Measurements from ENCODE around the gene ZDHHC11. TPM values are rescaled to one million over a fixed set of nuclear protein-coding genes. Genes with fewer than 3 reads are reported as not detected.
A peak's percentile ranks its signal among the peaks of the same experiment; 100 is the strongest.

Gene ZDHHC11
- total and polyA plus RNA-seq, 2 donors, result 1.1 to 9.6 TPM

GRCh38 chr5:887947-888637 lies 37.3 kb upstream of the ZDHHC11 start:
- Histone ChIP-seq H3K4me3 (ENCODE audit: low read length in 2 of 2) (peak overlapping the region; percentile 3 to 8), H3K36me3 (ENCODE audit: control insufficient read depth in 2 of 2, insufficient read depth in 2 of 2, low read length in 1 of 2) (peaks cover 72 to 79% of the 10 kb centered on the region in 2 donors), H3K9me3 (ENCODE audit: control insufficient read depth in 2 of 2, insufficient read depth in 1 of 2, low read length in 1 of 2) (no peaks in the 10 kb centered on the region), H3K27me3 (ENCODE audit: control insufficient read depth in 2 of 2, insufficient read depth in 1 of 2, low read length in 1 of 2) (no peaks in the 10 kb centered on the region), H3K27ac (ENCODE audit: low read depth in 1 of 2, low read length in 1 of 2) (peak overlapping the region; percentile 70 to 84), H3K4me1 (ENCODE audit: control insufficient read depth in 2 of 2, insufficient read depth in 2 of 2, low read length in 2 of 2) (peaks cover 18 to 52% of the 10 kb centered on the region in 2 donors)
- 96% methylated on average over 14 of the region's 14 CpGs for WGBS
- no peak for DNase-seq (ENCODE audit: low read depth in 6 of 9, low spot score in 9 of 9)

DNA sequence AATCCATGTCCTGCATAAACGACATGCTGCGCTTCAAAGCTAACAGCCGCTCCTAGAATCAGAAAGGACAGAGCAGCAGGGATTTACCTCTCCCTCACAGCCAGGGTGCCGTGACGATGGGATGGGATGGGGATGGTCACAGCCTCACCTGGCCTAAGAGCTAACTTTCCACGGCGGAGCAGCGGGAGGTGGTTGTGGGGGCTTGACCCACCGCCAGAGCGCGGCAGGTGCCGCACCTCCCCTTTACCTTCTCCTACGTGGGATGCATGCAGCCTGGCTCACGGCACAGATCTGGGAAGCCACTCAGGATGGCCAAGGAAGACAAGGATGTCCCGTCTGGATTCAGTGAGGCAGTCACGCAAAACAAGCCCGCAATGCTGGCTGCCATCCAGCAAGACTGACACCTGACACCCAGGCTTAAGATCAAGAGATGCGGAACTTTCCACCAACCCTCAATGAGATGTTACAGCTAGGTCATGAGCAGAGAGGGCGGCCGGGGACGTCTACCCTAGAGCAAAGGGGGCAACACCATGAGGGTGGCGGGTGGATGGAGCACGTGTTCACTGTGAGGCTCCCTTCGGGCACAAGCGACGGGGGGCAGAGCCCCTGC lies 36.0 kb upstream of the ZDHHC11 start:
- WGBS, result 94% methylated on average over 26 of the region's 26 CpGs
- Histone ChIP-seq H3K27ac (ENCODE audit: low read depth in 1 of 2, low read length in 1 of 2) (peak overlapping the region in 1 of 2 donors; percentile 84), H3K9me3 (ENCODE audit: control insufficient read depth in 2 of 2, insufficient read depth in 1 of 2, low read length in 1 of 2) (peaks cover 0 to 10% of the 10 kb centered on the region in 2 donors), H3K4me1 (ENCODE audit: control insufficient read depth in 2 of 2, insufficient read depth in 2 of 2, low read length in 2 of 2) (peaks cover 13 to 49% of the 10 kb centered on the region in 2 donors), H3K4me3 (ENCODE audit: low read length in 2 of 2) (peak overlapping the region in 1 of 2 donors; percentile 7), H3K36me3 (ENCODE audit: control insufficient read depth in 2 of 2, insufficient read depth in 2 of 2, low read length in 1 of 2) (peaks cover 85 to 89% of the 10 kb centered on the region in 2 donors), H3K27me3 (ENCODE audit: control insufficient read depth in 2 of 2, insufficient read depth in 1 of 2, low read length in 1 of 2) (no peaks in the 10 kb centered on the region)
- peak in 1 of 9 donors; percentile 31 for DNase-seq (ENCODE audit: low read depth in 6 of 9, low spot score in 9 of 9)

- Histone ChIP-seq H3K27me3 (ENCODE audit: control insufficient read depth in 2 of 2, insufficient read depth in 1 of 2, low read length in 1 of 2) (no peaks in the 10 kb centered on the region), H3K4me3 (ENCODE audit: low read length in 2 of 2) (no peak overlapping the region), H3K4me1 (ENCODE audit: control insufficient read depth in 2 of 2, insufficient read depth in 2 of 2, low read length in 2 of 2) (peaks cover 8 to 41% of the 10 kb centered on the region in 2 donors), H3K9me3 (ENCODE audit: control insufficient read depth in 2 of 2, insufficient read depth in 1 of 2, low read length in 1 of 2) (peaks cover 0 to 10% of the 10 kb centered on the region in 2 donors), H3K36me3 (ENCODE audit: control insufficient read depth in 2 of 2, insufficient read depth in 2 of 2, low read length in 1 of 2) (peaks cover 91 to 93% of the 10 kb centered on the region in 2 donors), H3K27ac (ENCODE audit: low read depth in 1 of 2, low read length in 1 of 2) (no peak overlapping the region)
- WGBS, result 99% methylated on average over 13 of the region's 13 CpGs
- DNase-seq (ENCODE audit: low read depth in 6 of 9, low spot score in 9 of 9), result no peak
These were observed 35.2 kb upstream of the ZDHHC11 start for GRCh38 chr5:886036-886435.

DNA sequence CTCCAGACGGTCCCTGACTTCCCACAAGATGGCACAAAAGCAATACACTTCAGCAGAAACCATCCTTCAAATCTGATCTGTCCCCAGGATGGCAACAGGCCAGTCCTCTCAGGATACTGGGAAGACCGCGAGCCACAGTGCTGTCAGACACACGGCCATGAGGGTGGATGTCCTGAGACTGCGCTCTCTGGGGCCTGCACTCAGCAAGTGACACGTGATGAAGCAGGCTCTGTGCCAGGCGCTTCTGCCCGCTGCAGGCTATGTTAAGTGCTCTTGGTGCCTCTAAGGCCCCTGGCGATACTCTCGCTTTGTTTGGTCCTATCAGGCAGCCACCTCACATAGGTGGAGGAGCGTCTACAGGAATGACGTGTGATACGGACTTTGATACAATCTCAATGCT lies 34.7 kb upstream of the ZDHHC11 start:
- H3K4me3 ChIP-seq (ENCODE audit: low read length in 2 of 2), result no peak overlapping the region
- no peaks in the 10 kb centered on the region for H3K27me3 ChIP-seq (ENCODE audit: control insufficient read depth in 2 of 2, insufficient read depth in 1 of 2, low read length in 1 of 2)
- peaks cover 0 to 10% of the 10 kb centered on the region in 2 donors for H3K9me3 ChIP-seq (ENCODE audit: control insufficient read depth in 2 of 2, insufficient read depth in 1 of 2, low read length in 1 of 2)
- WGBS, result 98% methylated on average over 13 of the region's 13 CpGs
- H3K4me1 ChIP-seq (ENCODE audit: control insufficient read depth in 2 of 2, insufficient read depth in 2 of 2, low read length in 2 of 2), result peaks cover 8 to 36% of the 10 kb centered on the region in 2 donors
- H3K36me3 ChIP-seq (ENCODE audit: control insufficient read depth in 2 of 2, insufficient read depth in 2 of 2, low read length in 1 of 2), result peaks cover 91 to 93% of the 10 kb centered on the region in 2 donors
- H3K27ac ChIP-seq (ENCODE audit: low read depth in 1 of 2, low read length in 1 of 2), result no peak overlapping the region
- no peak for DNase-seq (ENCODE audit: low read depth in 6 of 9, low spot score in 9 of 9)

DNA sequence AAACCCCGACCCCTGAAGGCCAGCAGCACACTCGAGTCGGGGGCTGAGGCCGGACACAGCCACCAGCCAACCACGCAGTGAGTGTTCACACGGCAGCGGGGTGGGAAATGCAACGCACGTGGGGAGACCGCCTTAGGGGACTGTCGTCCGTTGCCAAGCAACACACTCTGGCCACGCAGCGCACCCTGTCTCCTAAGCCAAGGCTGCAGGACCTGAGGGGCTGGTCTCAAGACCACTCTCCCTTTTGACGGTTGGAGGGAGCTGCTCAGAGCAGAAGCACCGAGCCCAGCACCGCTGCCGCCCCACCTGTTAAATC lies 34.3 kb upstream of the ZDHHC11 start:
- Histone ChIP-seq H3K4me3 (ENCODE audit: low read length in 2 of 2) (no peak overlapping the region), H3K9me3 (ENCODE audit: control insufficient read depth in 2 of 2, insufficient read depth in 1 of 2, low read length in 1 of 2) (peaks cover 0 to 10% of the 10 kb centered on the region in 2 donors), H3K36me3 (ENCODE audit: control insufficient read depth in 2 of 2, insufficient read depth in 2 of 2, low read length in 1 of 2) (peaks cover 87 to 90% of the 10 kb centered on the region in 2 donors), H3K27me3 (ENCODE audit: control insufficient read depth in 2 of 2, insufficient read depth in 1 of 2, low read length in 1 of 2) (no peaks in the 10 kb centered on the region), H3K27ac (ENCODE audit: low read depth in 1 of 2, low read length in 1 of 2) (no peak overlapping the region), H3K4me1 (ENCODE audit: control insufficient read depth in 2 of 2, insufficient read depth in 2 of 2, low read length in 2 of 2) (peaks cover 8 to 32% of the 10 kb centered on the region in 2 donors)
- DNase-seq (ENCODE audit: low read depth in 6 of 9, low spot score in 9 of 9), result no peak
- WGBS, result 97% methylated on average over 18 of the region's 18 CpGs

DNA sequence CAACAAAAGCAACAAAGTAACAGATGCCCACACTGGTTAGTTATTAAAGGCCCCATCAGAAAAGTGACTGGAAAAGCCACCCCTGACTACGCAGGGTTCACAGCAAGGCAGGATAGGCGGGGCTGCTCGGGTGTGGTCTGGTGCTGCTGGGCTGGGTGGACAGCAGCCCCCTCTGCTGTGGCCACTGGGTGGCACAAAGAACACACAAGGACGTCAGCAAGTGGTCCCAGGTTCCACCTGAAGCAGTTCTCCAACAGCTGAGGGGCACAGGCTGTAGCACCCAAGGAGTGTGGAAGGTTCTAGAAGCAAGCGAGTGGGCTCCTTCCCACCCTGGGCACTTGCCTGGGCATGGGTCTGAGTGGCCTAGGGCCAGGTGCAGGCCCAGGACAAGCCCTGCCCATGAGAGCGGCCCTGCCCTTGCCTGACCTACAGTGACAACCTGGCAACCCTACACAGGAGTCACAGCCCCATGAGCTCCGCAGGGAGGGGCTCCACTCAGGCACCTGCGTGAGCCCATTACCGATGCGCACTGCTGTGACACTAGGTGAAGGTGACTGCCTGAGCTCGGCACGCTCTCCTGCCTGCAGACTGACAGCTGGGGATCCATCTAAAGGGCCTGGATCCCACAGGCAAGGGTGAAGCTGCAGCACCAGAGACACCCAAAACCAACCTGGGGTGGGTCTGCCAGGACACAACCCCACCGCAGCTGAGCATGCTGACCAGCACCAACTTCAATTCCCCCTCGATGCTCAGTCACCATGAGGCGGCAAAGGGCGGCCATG lies 33.8 kb upstream of the ZDHHC11 start:
- Histone ChIP-seq H3K9me3 (ENCODE audit: control insufficient read depth in 2 of 2, insufficient read depth in 1 of 2, low read length in 1 of 2) (peaks cover 0 to 10% of the 10 kb centered on the region in 2 donors), H3K36me3 (ENCODE audit: control insufficient read depth in 2 of 2, insufficient read depth in 2 of 2, low read length in 1 of 2) (peaks cover 82 to 84% of the 10 kb centered on the region in 2 donors), H3K27ac (ENCODE audit: low read depth in 1 of 2, low read length in 1 of 2) (no peak overlapping the region), H3K4me1 (ENCODE audit: control insufficient read depth in 2 of 2, insufficient read depth in 2 of 2, low read length in 2 of 2) (peaks cover 8 to 26% of the 10 kb centered on the region in 2 donors), H3K4me3 (ENCODE audit: low read length in 2 of 2) (no peak overlapping the region), H3K27me3 (ENCODE audit: control insufficient read depth in 2 of 2, insufficient read depth in 1 of 2, low read length in 1 of 2) (no peaks in the 10 kb centered on the region)
- 97% methylated on average over 16 of the region's 16 CpGs for WGBS
- no peak for DNase-seq (ENCODE audit: low read depth in 6 of 9, low spot score in 9 of 9)

DNA sequence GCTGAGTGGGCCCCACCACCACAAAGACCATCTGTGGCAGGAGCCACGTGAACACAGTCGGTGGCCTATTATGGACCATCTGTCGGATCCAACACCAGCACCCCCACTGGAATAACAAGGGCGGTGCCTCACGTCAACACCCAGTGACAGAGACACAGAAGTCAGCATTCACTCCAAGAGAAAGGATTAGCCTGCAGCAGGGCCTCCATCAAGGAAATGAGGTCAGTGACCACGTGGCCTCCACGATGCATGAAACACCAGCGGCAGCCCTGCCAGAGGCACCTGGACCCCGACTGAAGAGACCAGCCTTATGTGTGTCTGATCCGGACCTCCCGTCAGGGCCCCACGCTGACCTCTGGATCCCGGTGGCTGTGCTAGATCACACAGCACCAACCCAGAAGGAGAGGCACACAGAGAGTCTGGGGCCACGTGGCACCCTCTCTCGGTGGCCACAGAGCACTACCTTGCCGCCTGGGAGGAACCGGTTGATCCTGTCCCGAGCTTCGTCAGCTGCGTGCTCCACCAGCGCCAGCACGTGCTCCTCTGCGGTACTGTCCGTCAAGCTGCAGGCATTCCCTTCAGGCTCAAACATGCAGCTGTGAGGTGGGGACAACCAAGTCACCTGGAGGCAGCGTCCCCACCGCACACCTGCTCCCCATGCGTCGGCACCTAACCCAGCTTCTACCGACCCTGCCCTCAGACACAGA lies 32.8 kb upstream of the ZDHHC11 start:
- WGBS, result 95% methylated on average over 29 of the region's 29 CpGs
- Histone ChIP-seq H3K4me1 (ENCODE audit: control insufficient read depth in 2 of 2, insufficient read depth in 2 of 2, low read length in 2 of 2) (peaks cover 5 to 22% of the 10 kb centered on the region in 2 donors), H3K9me3 (ENCODE audit: control insufficient read depth in 2 of 2, insufficient read depth in 1 of 2, low read length in 1 of 2) (peaks cover 0 to 10% of the 10 kb centered on the region in 2 donors), H3K27me3 (ENCODE audit: control insufficient read depth in 2 of 2, insufficient read depth in 1 of 2, low read length in 1 of 2) (no peaks in the 10 kb centered on the region), H3K27ac (ENCODE audit: low read depth in 1 of 2, low read length in 1 of 2) (no peak overlapping the region), H3K4me3 (ENCODE audit: low read length in 2 of 2) (no peak overlapping the region), H3K36me3 (ENCODE audit: control insufficient read depth in 2 of 2, insufficient read depth in 2 of 2, low read length in 1 of 2) (peaks cover 76 to 78% of the 10 kb centered on the region in 2 donors)
- DNase-seq (ENCODE audit: low read depth in 6 of 9, low spot score in 9 of 9), result no peak

DNA sequence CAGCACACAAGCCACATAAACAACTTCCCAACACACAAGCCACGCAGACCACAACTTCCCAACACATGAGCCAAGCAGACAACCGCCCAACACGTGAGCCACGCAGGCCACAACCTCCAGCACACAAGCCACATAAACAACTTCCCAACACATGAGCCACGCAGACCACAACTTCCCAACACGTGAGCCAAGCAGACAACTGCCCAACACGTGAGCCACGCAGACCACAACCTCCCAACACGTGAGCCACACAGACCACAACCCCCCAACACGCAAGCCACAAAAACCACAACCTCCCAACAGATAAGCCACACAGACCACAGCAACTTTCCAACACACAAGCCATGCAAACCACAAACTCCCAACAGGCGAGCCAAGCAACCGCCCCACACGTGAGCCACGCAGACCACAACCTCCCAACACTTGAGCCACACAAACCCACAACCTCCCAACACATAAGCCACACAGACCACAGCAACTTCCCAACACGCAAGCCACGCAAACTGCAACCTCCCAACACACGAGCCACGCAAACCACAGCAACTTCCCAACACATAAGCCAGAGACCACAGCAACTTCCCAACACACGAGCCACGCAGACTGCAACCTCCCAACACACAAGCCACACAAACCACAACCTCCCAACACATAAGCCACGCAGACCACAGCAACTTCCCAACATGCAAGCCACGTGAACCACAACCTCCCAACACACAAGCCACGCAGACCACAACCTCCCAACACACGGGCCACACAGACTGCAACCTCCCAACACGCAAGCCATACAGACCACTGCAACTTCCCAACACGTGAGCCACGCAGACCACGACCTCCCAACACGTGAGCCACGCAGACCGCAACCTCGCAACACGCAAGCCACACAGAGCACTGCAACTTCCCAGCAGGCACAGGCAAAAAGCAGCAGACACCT lies 31.7 kb upstream of the ZDHHC11 start:
- Histone ChIP-seq H3K27ac (ENCODE audit: low read depth in 1 of 2, low read length in 1 of 2) (no peak overlapping the region), H3K4me3 (ENCODE audit: low read length in 2 of 2) (no peak overlapping the region), H3K9me3 (ENCODE audit: control insufficient read depth in 2 of 2, insufficient read depth in 1 of 2, low read length in 1 of 2) (peaks cover 0 to 10% of the 10 kb centered on the region in 2 donors), H3K4me1 (ENCODE audit: control insufficient read depth in 2 of 2, insufficient read depth in 2 of 2, low read length in 2 of 2) (peaks cover 0 to 15% of the 10 kb centered on the region in 2 donors), H3K36me3 (ENCODE audit: control insufficient read depth in 2 of 2, insufficient read depth in 2 of 2, low read length in 1 of 2) (peaks cover 75 to 80% of the 10 kb centered on the region in 2 donors), H3K27me3 (ENCODE audit: control insufficient read depth in 2 of 2, insufficient read depth in 1 of 2, low read length in 1 of 2) (no peaks in the 10 kb centered on the region)
- 87% methylated on average over 33 of the region's 33 CpGs for WGBS
- no peak for DNase-seq (ENCODE audit: low read depth in 6 of 9, low spot score in 9 of 9)
